KMS-11 (cell line): ENCODE results near the gene PCGF1.
A peak's percentile ranks its signal among the peaks of the same experiment; 100 is the strongest.

Experiments
- H2AFZ ChIP-seq: fragments of 200-600 bp; sonication (generic); 2 replicates; pipeline ENCODE4 v1.6.1; 2016; ENCODE audit warnings: antibody characterized with exemption, mixed run types, low read depth
- H3K27ac ChIP-seq: fragments of 200-600 bp; sonication (generic); 2 replicates; pipeline ENCODE4 v1.6.1; 2016; ENCODE audit warnings: mild to moderate bottlenecking, mixed run types
- H3K27me3 ChIP-seq: fragments of 200-600 bp; sonication (generic); 2 replicates; pipeline ENCODE4 v1.6.1; 2017; ENCODE audit warnings: mild to moderate bottlenecking, low read depth, mixed run types, moderate library complexity; ENCODE audit not compliant: insufficient read depth
- H3K36me3 ChIP-seq: fragments of 200-600 bp; sonication (generic); 2 replicates; pipeline ENCODE4 v1.6.1; 2017; ENCODE audit warnings: mild to moderate bottlenecking, mixed run types; ENCODE audit not compliant: insufficient read depth
- H3K4me1 ChIP-seq: fragments of 200-600 bp; sonication (generic); 2 replicates; pipeline ENCODE4 v1.6.1; 2016; ENCODE audit warnings: mild to moderate bottlenecking, low read depth, mixed run types; ENCODE audit not compliant: poor library complexity, severe bottlenecking
- H3K4me2 ChIP-seq: fragments of 200-600 bp; sonication (generic); 2 replicates; pipeline ENCODE4 v1.7.0; 2016; ENCODE audit warnings: mild to moderate bottlenecking, mixed run types
- H3K4me3 ChIP-seq: fragments of 200-600 bp; sonication (generic); IDR thresholded peaks from 2 replicates; pipeline ENCODE4 v1.6.1; 2017; ENCODE audit warnings: low read depth, low read length, mixed read lengths; ENCODE audit not compliant: insufficient read depth
- H3K79me2 ChIP-seq: fragments of 200-600 bp; sonication (generic); 2 replicates; pipeline ENCODE4 v1.6.1; 2016; ENCODE audit warnings: low read depth, mixed run types; ENCODE audit not compliant: insufficient read depth
- H3K9ac ChIP-seq: fragments of 200-600 bp; sonication (generic); 2 replicates; pipeline ENCODE4 v1.6.1; 2016; ENCODE audit warnings: mild to moderate bottlenecking, mixed run types
- H4K20me1 ChIP-seq: fragments of 200-600 bp; sonication (generic); 2 replicates; pipeline ENCODE4 v1.6.1; 2016; ENCODE audit warnings: mild to moderate bottlenecking, mixed run types; ENCODE audit not compliant: insufficient read depth
- CTCF ChIP-seq: fragments of 200-600 bp; sonication (generic); conservative IDR thresholded peaks from 2 replicates; pipeline ENCODE4 v1.6.1; 2017; ENCODE audit warnings: low read depth, mild to moderate bottlenecking, antibody characterized with exemption, low read length, moderate library complexity, mixed read lengths

The PCGF1 gene

GRCh38 chr2:74458938-74459363, 48.5 kb downstream of the PCGF1 start:
- Histone ChIP-seq H3K27me3 (no peaks in the 10 kb centered on the region), H3K4me1 (peaks cover 27% of the 10 kb centered on the region), H2AFZ (no peak overlapping the region), H3K4me3 (peak overlapping the region; percentile 6), H3K27ac (peak overlapping the region; percentile 27; the same call in 1 of the 2 replicates), H3K4me2 (peak overlapping the region; percentile 85), H3K79me2 (peaks cover 22% of the 10 kb centered on the region), H3K9ac (peak overlapping the region; percentile 43; the same call in 1 of the 2 replicates), H4K20me1 (no peaks in the 10 kb centered on the region), H3K36me3 (no peaks in the 10 kb centered on the region)
- no peak for TF ChIP-seq CTCF

- no peak for TF ChIP-seq CTCF
- no peaks in the 10 kb centered on the region for H3K27me3 ChIP-seq
- peaks cover 25% of the 10 kb centered on the region for H3K4me1 ChIP-seq
- peaks cover 18% of the 10 kb centered on the region; the same call in 1 of the 2 replicates for H3K79me2 ChIP-seq
- peak within 1 kb of the TSS; percentile 89 for H3K27ac ChIP-seq
- H2AFZ ChIP-seq = peak within 1 kb of the TSS; percentile 94; the same call in 1 of the 2 replicates
- no peaks in the 10 kb centered on the region for H4K20me1 ChIP-seq
- H3K36me3 ChIP-seq = no peaks in the 10 kb centered on the region
- peak within 1 kb of the TSS; percentile 84 for H3K4me3 ChIP-seq
- peak within 1 kb of the TSS; percentile 80 for H3K9ac ChIP-seq
- H3K4me2 ChIP-seq = peak within 1 kb of the TSS; percentile 99
Observed at GRCh38 chr2:74458132-74458937, 49.2 kb downstream of the PCGF1 start, which contains the start of gene WBP1. TSS of gene WBP1 (plus strand) at chr2:74458438. CDS start at chr2:74458603, 165 bp downstream.

GRCh38 chr2:74457549-74458131, 49.9 kb downstream of the PCGF1 start:
- Histone ChIP-seq H3K27ac (peak overlapping the region; percentile 89), H3K36me3 (no peaks in the 10 kb centered on the region), H4K20me1 (no peaks in the 10 kb centered on the region), H3K4me3 (peak overlapping the region; percentile 84), H3K4me1 (peaks cover 27% of the 10 kb centered on the region), H3K27me3 (no peaks in the 10 kb centered on the region), H3K4me2 (peak overlapping the region; percentile 89), H3K79me2 (peaks cover 14% of the 10 kb centered on the region; the same call in 1 of the 2 replicates), H2AFZ (peak overlapping the region; percentile 94; the same call in 1 of the 2 replicates), H3K9ac (peak overlapping the region; percentile 80)
- TF ChIP-seq CTCF = no peak

- Histone ChIP-seq H3K27ac (peak overlapping the region; percentile 89), H3K27me3 (no peaks in the 10 kb centered on the region), H3K4me2 (peak overlapping the region; percentile 99), H4K20me1 (no peaks in the 10 kb centered on the region), H3K4me1 (peaks cover 31% of the 10 kb centered on the region), H3K4me3 (peak overlapping the region; percentile 81), H2AFZ (peak overlapping the region; percentile 56; the same call in 1 of the 2 replicates), H3K79me2 (peaks cover 14% of the 10 kb centered on the region; the same call in 1 of the 2 replicates), H3K36me3 (no peaks in the 10 kb centered on the region), H3K9ac (0 out of 2 replicates have a peak overlapping the region, but pooled peaks have one; percentile 80)
- no peak for TF ChIP-seq CTCF
Observed at GRCh38 chr2:74457129-74457548, 50.4 kb downstream of the PCGF1 start.
